HCT116 (cell line): ENCODE data around the gene CENPC.

Source experiments
- CEBPB ChIP-seq: IDR thresholded peaks from 2 replicates; pipeline ENCODE4 v1.6.1; 2012; ENCODE audit warnings: low read depth
- EGR1 ChIP-seq: IDR thresholded peaks from 2 replicates; pipeline ENCODE4 v1.6.1; 2012; ENCODE audit warnings: low read depth
- ELF1 ChIP-seq: IDR thresholded peaks from 2 replicates; pipeline ENCODE4 v1.6.1; 2012; ENCODE audit warnings: low read depth, borderline replicate concordance
- EZH2 ChIP-seq: fragments of 200-600 bp; sonication (generic); IDR thresholded peaks from 2 replicates; pipeline ENCODE4 v1.6.1; 2017; ENCODE audit warnings: antibody characterized with exemption, mixed run types
- EZH2phosphoT487 ChIP-seq: fragments of 200-600 bp; IDR thresholded peaks from 2 replicates; pipeline ENCODE4 v1.6.1; 2018; ENCODE audit warnings: antibody characterized with exemption, borderline replicate concordance
- FOSL1 ChIP-seq: IDR thresholded peaks from 2 replicates; pipeline ENCODE4 v1.6.1; 2012; ENCODE audit warnings: low read depth
- JUND ChIP-seq: IDR thresholded peaks from 2 replicates; pipeline ENCODE4 v1.6.1; 2012
- RAD21 ChIP-seq: IDR thresholded peaks from 2 replicates; pipeline ENCODE4 v1.6.1; 2012; ENCODE audit warnings: low read depth, mild to moderate bottlenecking
- SIN3A ChIP-seq: IDR thresholded peaks from 2 replicates; pipeline ENCODE4 v1.6.1; 2012; ENCODE audit warnings: low read depth
- SP1 ChIP-seq: IDR thresholded peaks from 2 replicates; pipeline ENCODE4 v1.6.1; 2012; ENCODE audit warnings: low read depth
- TF ChIP-seq, protein P1 (sequence below), 3 experiments: fragments of 200-600 bp in 1 of 3; sonication (generic) in 1 of 3; IDR thresholded peaks in 2 of 3; conservative IDR thresholded peaks in 1 of 3; 2 replicates each; pipeline ENCODE4 v1.5.1; 2012 to 2017; ENCODE audit warnings: low read depth in 2 of 3, low read length in 2 of 3, antibody characterized with exemption in 1 of 3, borderline replicate concordance in 1 of 3, control low read depth in 1 of 3, mild to moderate bottlenecking in 1 of 3, mixed read lengths in 1 of 3, mixed run types in 1 of 3, moderate library complexity in 1 of 3; ENCODE audit not compliant: insufficient read depth in 1 of 3
- TF ChIP-seq, protein P2 (sequence below): IDR thresholded peaks from 2 replicates; pipeline ENCODE4 v1.6.1; 2011; ENCODE audit warnings: mild to moderate bottlenecking, low read length, moderate library complexity; ENCODE audit not compliant: insufficient replicate concordance; ENCODE audit errors: extremely low read depth
- TF ChIP-seq, protein P3 (sequence below): IDR thresholded peaks from 2 replicates; pipeline ENCODE4 v1.6.1; 2012
- TF ChIP-seq, protein P4 (sequence below): IDR thresholded peaks from 2 replicates; pipeline ENCODE4 v1.6.1; 2012; ENCODE audit warnings: low read depth

DNA sequence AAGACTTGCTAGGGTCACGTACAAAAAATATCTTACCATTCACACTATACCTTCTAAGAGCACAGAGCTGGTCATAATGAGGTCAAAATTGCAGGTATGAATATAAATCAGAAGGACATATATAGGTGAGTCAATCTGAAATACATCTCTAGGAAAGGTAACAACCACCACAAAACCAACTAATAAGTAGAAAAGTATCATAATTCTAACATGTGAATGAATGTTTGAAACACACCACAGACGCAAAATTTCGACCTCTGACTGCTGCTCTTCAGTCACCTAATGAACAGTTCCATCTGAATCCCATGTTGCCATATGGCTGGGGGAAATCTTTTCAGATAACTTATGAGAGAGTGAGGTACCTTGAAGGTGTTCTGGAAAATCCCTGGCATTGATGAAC is 35.3 kb upstream of the CENPC start:
- TF ChIP-seq, protein P1, sequence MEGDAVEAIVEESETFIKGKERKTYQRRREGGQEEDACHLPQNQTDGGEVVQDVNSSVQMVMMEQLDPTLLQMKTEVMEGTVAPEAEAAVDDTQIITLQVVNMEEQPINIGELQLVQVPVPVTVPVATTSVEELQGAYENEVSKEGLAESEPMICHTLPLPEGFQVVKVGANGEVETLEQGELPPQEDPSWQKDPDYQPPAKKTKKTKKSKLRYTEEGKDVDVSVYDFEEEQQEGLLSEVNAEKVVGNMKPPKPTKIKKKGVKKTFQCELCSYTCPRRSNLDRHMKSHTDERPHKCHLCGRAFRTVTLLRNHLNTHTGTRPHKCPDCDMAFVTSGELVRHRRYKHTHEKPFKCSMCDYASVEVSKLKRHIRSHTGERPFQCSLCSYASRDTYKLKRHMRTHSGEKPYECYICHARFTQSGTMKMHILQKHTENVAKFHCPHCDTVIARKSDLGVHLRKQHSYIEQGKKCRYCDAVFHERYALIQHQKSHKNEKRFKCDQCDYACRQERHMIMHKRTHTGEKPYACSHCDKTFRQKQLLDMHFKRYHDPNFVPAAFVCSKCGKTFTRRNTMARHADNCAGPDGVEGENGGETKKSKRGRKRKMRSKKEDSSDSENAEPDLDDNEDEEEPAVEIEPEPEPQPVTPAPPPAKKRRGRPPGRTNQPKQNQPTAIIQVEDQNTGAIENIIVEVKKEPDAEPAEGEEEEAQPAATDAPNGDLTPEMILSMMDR (IDR thresholded peaks at IDR 0.05 in 2 of 3, conservative IDR thresholded peaks at IDR 0.05 in 1 of 3; ENCODE audit: borderline replicate concordance in 1 of 3, insufficient read depth in 1 of 3, low read depth in 2 of 3, low read length in 2 of 3), result no peak
- TF ChIP-seq, protein P2, sequence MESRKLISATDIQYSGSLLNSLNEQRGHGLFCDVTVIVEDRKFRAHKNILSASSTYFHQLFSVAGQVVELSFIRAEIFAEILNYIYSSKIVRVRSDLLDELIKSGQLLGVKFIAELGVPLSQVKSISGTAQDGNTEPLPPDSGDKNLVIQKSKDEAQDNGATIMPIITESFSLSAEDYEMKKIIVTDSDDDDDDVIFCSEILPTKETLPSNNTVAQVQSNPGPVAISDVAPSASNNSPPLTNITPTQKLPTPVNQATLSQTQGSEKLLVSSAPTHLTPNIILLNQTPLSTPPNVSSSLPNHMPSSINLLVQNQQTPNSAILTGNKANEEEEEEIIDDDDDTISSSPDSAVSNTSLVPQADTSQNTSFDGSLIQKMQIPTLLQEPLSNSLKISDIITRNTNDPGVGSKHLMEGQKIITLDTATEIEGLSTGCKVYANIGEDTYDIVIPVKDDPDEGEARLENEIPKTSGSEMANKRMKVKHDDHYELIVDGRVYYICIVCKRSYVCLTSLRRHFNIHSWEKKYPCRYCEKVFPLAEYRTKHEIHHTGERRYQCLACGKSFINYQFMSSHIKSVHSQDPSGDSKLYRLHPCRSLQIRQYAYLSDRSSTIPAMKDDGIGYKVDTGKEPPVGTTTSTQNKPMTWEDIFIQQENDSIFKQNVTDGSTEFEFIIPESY, result no peak
- TF ChIP-seq, protein P3, sequence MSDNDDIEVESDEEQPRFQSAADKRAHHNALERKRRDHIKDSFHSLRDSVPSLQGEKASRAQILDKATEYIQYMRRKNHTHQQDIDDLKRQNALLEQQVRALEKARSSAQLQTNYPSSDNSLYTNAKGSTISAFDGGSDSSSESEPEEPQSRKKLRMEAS, result no peak
- TF ChIP-seq SP1 (no peak), EGR1 (no peak), RAD21 (no peak), EZH2phosphoT487 (no peak), EZH2 (no peak), FOSL1 (no peak), ELF1 (no peak), SIN3A (no peak), CEBPB (no peak), JUND (no peak)
- TF ChIP-seq, protein P4, sequence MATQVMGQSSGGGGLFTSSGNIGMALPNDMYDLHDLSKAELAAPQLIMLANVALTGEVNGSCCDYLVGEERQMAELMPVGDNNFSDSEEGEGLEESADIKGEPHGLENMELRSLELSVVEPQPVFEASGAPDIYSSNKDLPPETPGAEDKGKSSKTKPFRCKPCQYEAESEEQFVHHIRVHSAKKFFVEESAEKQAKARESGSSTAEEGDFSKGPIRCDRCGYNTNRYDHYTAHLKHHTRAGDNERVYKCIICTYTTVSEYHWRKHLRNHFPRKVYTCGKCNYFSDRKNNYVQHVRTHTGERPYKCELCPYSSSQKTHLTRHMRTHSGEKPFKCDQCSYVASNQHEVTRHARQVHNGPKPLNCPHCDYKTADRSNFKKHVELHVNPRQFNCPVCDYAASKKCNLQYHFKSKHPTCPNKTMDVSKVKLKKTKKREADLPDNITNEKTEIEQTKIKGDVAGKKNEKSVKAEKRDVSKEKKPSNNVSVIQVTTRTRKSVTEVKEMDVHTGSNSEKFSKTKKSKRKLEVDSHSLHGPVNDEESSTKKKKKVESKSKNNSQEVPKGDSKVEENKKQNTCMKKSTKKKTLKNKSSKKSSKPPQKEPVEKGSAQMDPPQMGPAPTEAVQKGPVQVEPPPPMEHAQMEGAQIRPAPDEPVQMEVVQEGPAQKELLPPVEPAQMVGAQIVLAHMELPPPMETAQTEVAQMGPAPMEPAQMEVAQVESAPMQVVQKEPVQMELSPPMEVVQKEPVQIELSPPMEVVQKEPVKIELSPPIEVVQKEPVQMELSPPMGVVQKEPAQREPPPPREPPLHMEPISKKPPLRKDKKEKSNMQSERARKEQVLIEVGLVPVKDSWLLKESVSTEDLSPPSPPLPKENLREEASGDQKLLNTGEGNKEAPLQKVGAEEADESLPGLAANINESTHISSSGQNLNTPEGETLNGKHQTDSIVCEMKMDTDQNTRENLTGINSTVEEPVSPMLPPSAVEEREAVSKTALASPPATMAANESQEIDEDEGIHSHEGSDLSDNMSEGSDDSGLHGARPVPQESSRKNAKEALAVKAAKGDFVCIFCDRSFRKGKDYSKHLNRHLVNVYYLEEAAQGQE, result no peak
